Stimulated activated naive CD8-positive, alpha-beta T cell treated with anti-CD3 and anti-CD28 coated beads, Interleukin-15, Interleukin-2, amounts not matched to agents 100 ng/mL and 50 ng/mL, for 24 hours (primary cell): ENCODE measurements around the gene FAM193A.
"Not testable (repeated sequence)": the region's sequence is repeated elsewhere in the genome, so short reads cannot be mapped to it uniquely, and the experiment has no call there.

Experiments
- H3K27ac Mint-ChIP-seq: one replicate; pipeline ENCODE4 v1.8.0; 2021; ENCODE audit warnings: mild to moderate bottlenecking, mixed read lengths
- H3K27me3 Mint-ChIP-seq: one replicate; pipeline ENCODE4 v1.8.0; 2021; ENCODE audit warnings: mixed read lengths
- H3K36me3 Mint-ChIP-seq: one replicate; pipeline ENCODE4 v1.8.0; 2021; ENCODE audit warnings: low read depth, mixed read lengths
- H3K4me1 Mint-ChIP-seq: one replicate; pipeline ENCODE4 v1.8.0; 2021; ENCODE audit warnings: low read depth, mixed read lengths
- H3K4me3 Mint-ChIP-seq: one replicate; pipeline ENCODE4 v1.8.0; 2021; ENCODE audit warnings: mild to moderate bottlenecking, mixed read lengths
- H3K9me3 Mint-ChIP-seq: one replicate; pipeline ENCODE4 v1.8.0; 2021; ENCODE audit warnings: mixed read lengths

Gene FAM193A

GRCh38 chr4:2746891-2747695 lies 210.6 kb downstream of the FAM193A start:
- H3K27ac Mint-ChIP-seq = peak overlapping the region; percentile 93
- peak overlapping the region; percentile 61 for H3K4me3 Mint-ChIP-seq
- peaks cover 48% of the 10 kb centered on the region for H3K36me3 Mint-ChIP-seq
- H3K4me1 Mint-ChIP-seq = peaks cover 71% of the 10 kb centered on the region
- no peaks in the 10 kb centered on the region for H3K9me3 Mint-ChIP-seq
- no peaks in the 10 kb centered on the region for H3K27me3 Mint-ChIP-seq

- H3K4me1 Mint-ChIP-seq = peaks cover 66% of the 10 kb centered on the region
Observed at GRCh38 chr4:2750719-2751605, 214.5 kb downstream of the FAM193A start.

DNA sequence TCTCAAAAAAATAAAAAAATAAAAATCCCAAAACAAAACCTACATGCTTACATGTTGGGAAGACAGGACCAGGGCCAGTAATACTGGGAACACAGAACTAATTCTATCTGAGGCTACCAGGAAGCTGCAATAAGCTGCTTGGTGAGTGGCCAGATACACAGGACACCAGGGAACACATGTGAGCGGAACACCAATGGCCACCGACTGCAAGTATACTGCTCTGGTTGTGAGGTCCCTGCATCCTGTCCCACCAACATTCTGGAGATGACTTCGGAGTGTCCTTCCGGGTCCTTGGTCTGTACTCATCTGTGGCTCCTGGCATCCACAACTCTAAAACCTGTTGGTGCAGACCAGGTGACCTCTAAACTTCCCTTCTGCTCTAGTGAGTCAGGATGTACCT lies 217.0 kb downstream of the FAM193A start:
- no peaks in the 10 kb centered on the region for H3K27me3 Mint-ChIP-seq
- H3K4me3 Mint-ChIP-seq = no peak overlapping the region
- H3K36me3 Mint-ChIP-seq = peaks cover 18% of the 10 kb centered on the region
- no peaks in the 10 kb centered on the region for H3K9me3 Mint-ChIP-seq
- no peak overlapping the region for H3K27ac Mint-ChIP-seq
- peaks cover 46% of the 10 kb centered on the region for H3K4me1 Mint-ChIP-seq

More at GRCh38 chr4:2750719-2751605, 214.5 kb downstream of the FAM193A start:
- Mint-ChIP-seq H3K9me3 (no peaks in the 10 kb centered on the region), H3K27me3 (no peaks in the 10 kb centered on the region), H3K27ac (no peak overlapping the region), H3K4me3 (no peak overlapping the region), H3K36me3 (peaks cover 37% of the 10 kb centered on the region)

- Mint-ChIP-seq H3K4me3 (peak overlapping the region; percentile 91), H3K36me3 (peaks cover 18% of the 10 kb centered on the region), H3K9me3 (no peaks in the 10 kb centered on the region), H3K4me1 (peaks cover 31% of the 10 kb centered on the region), H3K27me3 (no peaks in the 10 kb centered on the region), H3K27ac (peak overlapping the region; percentile 91)
Observed at GRCh38 chr4:2754848-2755819, 218.7 kb downstream of the FAM193A start.

GRCh38 chr4:2755821-2756690 lies 219.6 kb downstream of the FAM193A start, which contains the start of gene TNIP2:
Gene TNIP2 (minus strand): TSS chr4:2756336. CDS start chr4:2756289, 47 bp downstream.
- H3K4me3 Mint-ChIP-seq = peak within 1 kb of the TSS; percentile 91
- H3K4me1 Mint-ChIP-seq = peaks cover 31% of the 10 kb centered on the region
- peak within 1 kb of the TSS; percentile 91 for H3K27ac Mint-ChIP-seq
- no peaks in the 10 kb centered on the region for H3K9me3 Mint-ChIP-seq
- H3K36me3 Mint-ChIP-seq = peaks cover 18% of the 10 kb centered on the region
- no peaks in the 10 kb centered on the region for H3K27me3 Mint-ChIP-seq

DNA sequence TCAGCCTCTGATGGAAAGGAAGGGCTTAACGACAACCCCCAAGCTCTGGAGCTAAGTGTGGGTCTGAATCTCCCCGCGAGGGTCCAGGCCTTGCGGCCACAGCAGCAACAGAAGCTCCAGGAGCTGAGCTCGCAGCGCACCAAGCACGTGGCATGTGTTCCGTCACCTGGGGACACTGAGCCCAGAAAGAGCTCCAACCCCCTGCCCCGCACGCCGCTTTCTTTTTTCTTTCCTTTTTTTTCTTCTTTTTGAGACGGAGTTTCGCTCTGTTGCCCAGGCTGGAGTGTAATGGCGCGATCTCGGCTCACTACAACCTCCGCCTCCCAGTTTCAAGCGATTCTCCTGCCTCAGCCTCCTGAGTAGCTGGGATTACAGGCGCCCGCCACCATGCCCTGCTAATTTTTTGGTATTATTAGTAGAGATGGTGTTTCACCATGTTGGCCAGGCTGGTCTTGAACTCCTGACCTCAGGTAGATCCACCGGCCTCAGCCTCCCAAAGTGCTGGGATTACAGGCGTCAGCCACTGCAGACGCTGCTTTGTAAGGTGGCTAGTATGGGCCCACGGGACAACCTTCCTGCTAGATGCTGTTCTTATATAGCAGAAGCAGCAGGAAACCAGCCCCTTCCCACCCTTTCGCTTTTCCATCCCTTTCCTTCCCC lies 220.4 kb downstream of the FAM193A start:
- Mint-ChIP-seq H3K27me3 (no peaks in the 10 kb centered on the region), H3K4me1 (peaks cover 34% of the 10 kb centered on the region)

GRCh38 chr4:2757426-2757825 lies 221.0 kb downstream of the FAM193A start:
- no peaks in the 10 kb centered on the region for H3K27me3 Mint-ChIP-seq
- no peak overlapping the region for H3K4me3 Mint-ChIP-seq
- peaks cover 11% of the 10 kb centered on the region for H3K36me3 Mint-ChIP-seq
- H3K27ac Mint-ChIP-seq = peak overlapping the region; percentile 36
- H3K4me1 Mint-ChIP-seq = peaks cover 33% of the 10 kb centered on the region
- H3K9me3 Mint-ChIP-seq = no peaks in the 10 kb centered on the region

More for the DNA sequence above, 220.4 kb downstream of the FAM193A start:
- H3K9me3 Mint-ChIP-seq = no peaks in the 10 kb centered on the region
- H3K4me3 Mint-ChIP-seq = peak overlapping the region; percentile 51
- H3K27ac Mint-ChIP-seq = peak overlapping the region; percentile 36
- peaks cover 17% of the 10 kb centered on the region for H3K36me3 Mint-ChIP-seq

DNA sequence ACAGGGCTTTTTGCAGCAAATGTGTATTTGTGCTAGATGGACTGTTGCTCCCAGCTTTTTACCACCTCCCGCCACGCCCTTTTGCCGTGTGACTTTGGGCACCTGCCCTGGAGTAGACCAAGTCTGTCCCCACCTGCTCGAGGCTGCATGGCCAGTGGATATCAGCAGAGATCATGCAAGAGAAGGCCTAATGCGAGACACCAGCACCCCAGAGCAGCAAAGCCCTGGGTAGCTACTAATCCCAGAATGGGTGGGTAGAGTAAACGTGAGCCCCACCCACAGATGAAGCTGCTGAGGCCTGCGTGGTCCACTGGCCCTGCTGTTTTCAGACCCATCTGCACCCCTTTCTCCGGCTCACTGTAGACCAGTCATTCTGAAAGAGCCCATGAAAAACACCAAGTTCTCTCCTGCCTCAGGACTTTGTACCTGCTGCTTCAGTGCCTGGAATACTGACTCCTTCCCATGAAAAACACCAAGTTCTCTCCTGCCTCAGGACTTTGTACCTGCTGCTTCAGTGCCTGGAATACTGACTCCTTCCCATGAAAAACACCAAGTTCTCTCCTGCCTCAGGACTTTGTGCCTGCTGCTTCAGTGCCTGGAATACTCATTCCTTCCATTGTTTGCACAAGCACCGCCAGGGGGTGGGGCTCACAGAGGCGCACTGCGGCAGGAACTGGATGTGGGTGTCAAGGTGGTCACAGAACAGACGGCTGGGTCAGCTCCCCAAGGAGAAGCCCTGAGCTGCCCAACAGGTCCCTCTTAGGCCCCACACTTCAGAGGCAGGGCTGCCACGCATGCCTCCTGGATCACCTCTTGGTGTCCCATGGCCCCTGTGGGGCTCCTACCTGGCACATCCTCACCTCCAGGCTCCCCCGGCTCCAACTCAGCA lies 224.8 kb downstream of the FAM193A start:
- Mint-ChIP-seq H3K4me1 (peaks cover 18% of the 10 kb centered on the region), H3K27me3 (no peaks in the 10 kb centered on the region), H3K9me3 (no peaks in the 10 kb centered on the region), H3K4me3 (no peak overlapping the region), H3K27ac (no peak overlapping the region), H3K36me3 (no peaks in the 10 kb centered on the region)

- H3K4me3 Mint-ChIP-seq = no peak overlapping the region
- no peaks in the 10 kb centered on the region for H3K9me3 Mint-ChIP-seq
- H3K27ac Mint-ChIP-seq = no peak overlapping the region
Observed at GRCh38 chr4:2762048-2762447, 225.6 kb downstream of the FAM193A start.

DNA sequence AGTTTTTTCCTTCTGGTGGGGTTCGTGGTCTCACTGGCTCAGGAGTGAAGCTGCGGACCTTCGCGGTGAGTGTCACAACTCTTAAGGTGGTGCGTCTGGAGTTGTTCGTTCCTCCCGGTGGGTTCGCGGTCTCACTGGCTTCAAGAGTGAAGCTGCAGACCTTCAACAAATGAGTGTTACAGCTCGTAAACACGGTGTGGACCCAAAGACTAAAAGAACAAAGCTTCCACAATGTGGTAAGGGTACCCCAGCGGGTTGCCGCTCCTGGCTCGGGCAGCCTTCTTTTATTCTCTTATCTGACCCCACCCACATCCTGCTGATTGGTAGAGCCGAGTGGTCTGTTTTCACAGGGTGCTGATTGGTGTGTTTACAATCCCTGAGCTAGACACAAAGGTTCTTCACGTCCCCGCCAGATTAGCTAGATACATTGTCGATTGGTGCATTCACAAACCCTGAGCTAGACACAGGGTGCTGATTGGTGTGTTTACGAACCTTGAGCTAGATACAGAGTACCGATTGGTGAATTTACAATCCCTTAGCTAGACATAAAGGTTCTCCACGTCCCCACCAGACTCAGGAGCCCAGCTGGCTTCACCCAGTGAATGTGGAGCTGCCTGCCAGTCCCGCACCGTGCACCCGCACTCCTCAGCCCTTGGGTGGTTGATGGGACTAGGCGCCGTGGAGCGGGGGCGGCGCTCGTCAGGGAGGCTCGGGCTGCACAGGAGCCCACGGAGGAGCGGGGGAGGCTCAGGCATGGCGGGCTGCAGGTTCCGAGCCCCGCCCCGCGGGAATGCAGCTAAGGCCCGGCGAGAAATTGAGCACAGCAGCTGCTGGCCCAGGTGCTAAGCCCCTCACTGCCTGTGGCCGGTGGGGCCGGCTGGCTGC lies 226.3 kb downstream of the FAM193A start:
- not testable (repeated sequence) for H3K27me3 Mint-ChIP-seq, H3K9me3 Mint-ChIP-seq, H3K4me3 Mint-ChIP-seq, H3K27ac Mint-ChIP-seq, H3K36me3 Mint-ChIP-seq
- peaks cover 13% of the 10 kb centered on the region for H3K4me1 Mint-ChIP-seq

More at GRCh38 chr4:2762048-2762447, 225.6 kb downstream of the FAM193A start:
- Mint-ChIP-seq H3K36me3 (no peaks in the 10 kb centered on the region), H3K27me3 (no peaks in the 10 kb centered on the region), H3K4me1 (peaks cover 13% of the 10 kb centered on the region)

GRCh38 chr4:2763511-2763967 lies 227.1 kb downstream of the FAM193A start:
- Mint-ChIP-seq H3K4me3 (peak overlapping the region; percentile 55), H3K9me3 (no peaks in the 10 kb centered on the region), H3K27ac (no peak overlapping the region), H3K36me3 (no peaks in the 10 kb centered on the region), H3K4me1 (peaks cover 13% of the 10 kb centered on the region), H3K27me3 (no peaks in the 10 kb centered on the region)
